IMR-90 (cell line): ENCODE results near the gene TBC1D17. TPM values are rescaled to one million over a fixed set of nuclear protein-coding genes. Genes with fewer than 3 reads are reported as not detected.

Experiments
- ATAC-seq: fragments of 200-7000 bp; cut with Tn5 transposase; 2 replicates; pipeline ENCODE4 v1.9.1; 2020; ENCODE audit warnings: low read depth, mild to moderate bottlenecking, moderate library complexity
- BruUV-seq: library from RNA; stranded (reverse); fragments of 400-500 nt; replicated peaks from 2 replicates; lab custom pipeline; 2021; lab: Mats Ljungman, UMichigan
- CTCF ChIA-PET: fragments of 300-600 bp; formaldehyde crosslinking; extraction: SDS; loops from one replicate; lab custom pipeline; 2021; ENCODE audit warnings: antibody characterized with exemption; lab: Yijun Ruan, JAX
- POLR2A ChIA-PET: fragments of 300-600 bp; sonication (Branson Sonifier 250); formaldehyde crosslinking; loops from one replicate; lab custom pipeline; 2022; ENCODE audit warnings: antibody characterized with exemption; ENCODE audit not compliant: unreplicated experiment; lab: Charles Lee
- DNase-seq: peaks from one replicate; pipeline ENCODE4 v3.0.0; 2013
- H2AFZ ChIP-seq: replicated peaks from 2 replicates; pipeline ENCODE3; 2013; ENCODE audit warnings: low read length, mild to moderate bottlenecking; ENCODE audit not compliant: poor library complexity
- H2AK5ac ChIP-seq: 2 replicates; pipeline ENCODE4 v1.6.1; 2013; ENCODE audit warnings: low read depth, low read length, inconsistent platforms
- H2AK9ac ChIP-seq: replicated peaks from 2 replicates; pipeline ENCODE3; 2013; ENCODE audit warnings: mild to moderate bottlenecking, low read depth, low read length, moderate library complexity; ENCODE audit not compliant: poor library complexity
- H2BK120ac ChIP-seq: 2 replicates; pipeline ENCODE4 v1.6.1; 2013; ENCODE audit warnings: low read depth, low read length, inconsistent platforms
- H2BK15ac ChIP-seq: 3 replicates; pipeline ENCODE4 v1.6.1; 2013; ENCODE audit warnings: low read depth, low read length, inconsistent platforms
- H2BK20ac ChIP-seq: 2 replicates; pipeline ENCODE4 v1.6.1; 2013; ENCODE audit warnings: low read depth, mild to moderate bottlenecking, inconsistent platforms, low read length, moderate library complexity
- H2BK5ac ChIP-seq: 2 replicates; pipeline ENCODE4 v1.6.1; 2013; ENCODE audit warnings: mild to moderate bottlenecking, low read depth, low read length, inconsistent platforms; ENCODE audit not compliant: poor library complexity, severe bottlenecking
- H3K14ac ChIP-seq: replicated peaks from 2 replicates; pipeline ENCODE4 v1.6.1; 2013; ENCODE audit warnings: low read depth, low read length, inconsistent platforms
- H3K18ac ChIP-seq: 2 replicates; pipeline ENCODE4 v1.6.1; 2013; ENCODE audit warnings: low read depth, low read length, control low read depth
- H3K23ac ChIP-seq: 2 replicates; pipeline ENCODE4 v1.6.1; 2013; ENCODE audit warnings: low read depth, low read length, inconsistent platforms
- H3K27ac ChIP-seq: 2 replicates; pipeline ENCODE4 v1.5.1; 2013; ENCODE audit warnings: mild to moderate bottlenecking, control low read depth, low read length; ENCODE audit not compliant: insufficient read depth
- H3K27me3 ChIP-seq: 2 replicates; pipeline ENCODE4 v1.6.1; 2013; ENCODE audit warnings: low read length; ENCODE audit not compliant: control insufficient read depth, insufficient read depth
- H3K36me3 ChIP-seq: 2 replicates; pipeline ENCODE4 v1.6.1; 2013; ENCODE audit warnings: low read length, mixed read lengths; ENCODE audit not compliant: control insufficient read depth, insufficient read depth
- H3K4ac ChIP-seq: 2 replicates; pipeline ENCODE4 v1.6.1; 2013; ENCODE audit warnings: low read depth, low read length, inconsistent platforms
- H3K4me1 ChIP-seq: 2 replicates; pipeline ENCODE4 v1.6.1; 2013; ENCODE audit warnings: low read length, mixed read lengths; ENCODE audit not compliant: control insufficient read depth, insufficient read depth
- H3K4me2 ChIP-seq: 2 replicates; pipeline ENCODE4 v1.6.1; 2013; ENCODE audit warnings: low read depth, mild to moderate bottlenecking, control low read depth, low read length, moderate library complexity
- H3K4me3 ChIP-seq: 2 replicates; pipeline ENCODE4 v1.5.1; 2013; ENCODE audit warnings: low read depth, mild to moderate bottlenecking, control low read depth, low read length, moderate library complexity; ENCODE audit not compliant: insufficient read depth
- H3K56ac ChIP-seq: 2 replicates; pipeline ENCODE4 v1.6.1; 2013; ENCODE audit warnings: low read length, inconsistent platforms; ENCODE audit not compliant: insufficient read depth; ENCODE audit errors: extremely low read depth
- H3K79me1 ChIP-seq, 2 experiments: 2 replicates each; pipeline ENCODE4 v1.6.1; 2013; ENCODE audit warnings: low read length in 2 of 2, inconsistent platforms in 1 of 2, low read depth in 1 of 2
- H3K9ac ChIP-seq: 2 replicates; pipeline ENCODE4 v1.6.1; 2013; ENCODE audit warnings: low read depth, low read length, control low read depth
- H3K9me1 ChIP-seq: 2 replicates; pipeline ENCODE4 v1.6.1; 2013; ENCODE audit warnings: low read length, inconsistent platforms; ENCODE audit not compliant: insufficient read depth
- H3K9me3 ChIP-seq: 2 replicates; pipeline ENCODE4 v1.6.1; 2013; ENCODE audit warnings: low read length; ENCODE audit not compliant: control insufficient read depth, insufficient read depth
- H4K20me1 ChIP-seq: 2 replicates; pipeline ENCODE4 v1.6.1; 2013; ENCODE audit warnings: low read length, inconsistent platforms; ENCODE audit not compliant: insufficient read depth
- H4K5ac ChIP-seq: 2 replicates; pipeline ENCODE4 v1.6.1; 2013; ENCODE audit warnings: mild to moderate bottlenecking, low read depth, low read length, control low read depth
- H4K8ac ChIP-seq, 2 experiments: 2 replicates each; pipeline ENCODE4 v1.6.1; 2013; ENCODE audit warnings: low read depth in 2 of 2, low read length in 2 of 2, control low read depth in 1 of 2, inconsistent platforms in 1 of 2
- H4K91ac ChIP-seq: 2 replicates; pipeline ENCODE4 v1.6.1; 2013; ENCODE audit warnings: low read depth, low read length, inconsistent platforms; ENCODE audit not compliant: insufficient read depth
- CEBPB ChIP-seq: IDR thresholded peaks from 2 replicates; pipeline ENCODE4 v1.6.1; 2012; ENCODE audit warnings: low read depth, low read length, improper control_type of control experiment
- CHD1 ChIP-seq: IDR thresholded peaks from 2 replicates; pipeline ENCODE4 v1.6.1; 2012; ENCODE audit warnings: low read depth, low read length, improper control_type of control experiment
- CTCF ChIP-seq: conservative IDR thresholded peaks from 2 replicates; pipeline ENCODE4 v1.5.1; 2012; ENCODE audit warnings: mild to moderate bottlenecking, low read depth, low read length, improper control_type of control experiment
- MAFK ChIP-seq: IDR thresholded peaks from 2 replicates; pipeline ENCODE4 v1.6.1; 2012; ENCODE audit warnings: low read depth, low read length, improper control_type of control experiment
- MAZ ChIP-seq: IDR thresholded peaks from 2 replicates; pipeline ENCODE4 v1.6.1; 2012; ENCODE audit warnings: low read depth, mild to moderate bottlenecking, low read length, improper control_type of control experiment, moderate library complexity, borderline replicate concordance
- MXI1 ChIP-seq: IDR thresholded peaks from 2 replicates; pipeline ENCODE4 v1.6.1; 2012; ENCODE audit warnings: low read depth, mild to moderate bottlenecking, low read length, moderate library complexity, borderline replicate concordance
- NFE2L2 ChIP-seq: fragments of 150-350 bp; IDR thresholded peaks from 2 replicates; pipeline ENCODE4 v1.6.1; 2016; ENCODE audit warnings: low read depth, mild to moderate bottlenecking, low read length
- POLR2A ChIP-seq: IDR thresholded peaks from 2 replicates; pipeline ENCODE4 v1.6.1; 2012; ENCODE audit warnings: mild to moderate bottlenecking, low read depth, low read length
- RAD21 ChIP-seq: IDR thresholded peaks from 2 replicates; pipeline ENCODE4 v1.6.1; 2012; ENCODE audit warnings: low read length, improper control_type of control experiment
- RCOR1 ChIP-seq: IDR thresholded peaks from 2 replicates; pipeline ENCODE4 v1.6.1; 2012; ENCODE audit warnings: mild to moderate bottlenecking, low read length, improper control_type of control experiment; ENCODE audit not compliant: insufficient replicate concordance
- RFX5 ChIP-seq: IDR thresholded peaks from 2 replicates; pipeline ENCODE4 v1.8.0; 2012; ENCODE audit warnings: low read depth, mild to moderate bottlenecking, low read length, moderate library complexity
- USF2 ChIP-seq: fragments of 150-350 bp; IDR thresholded peaks from 2 replicates; pipeline ENCODE4 v1.6.1; 2017; ENCODE audit warnings: mild to moderate bottlenecking, antibody characterized with exemption, low read length, low read depth
- WGBS, 2 experiments: methylation state at CpG; one replicate each; pipeline versions ENCODE4 v1.1.5 to v1.1.7; 2013; ENCODE audit warnings: missing lambda C conversion rate in 2 of 2; ENCODE audit not compliant: insufficient read length in 1 of 2; ENCODE audit errors: extremely low coverage in 2 of 2; 5-methylcytosine and 5-hydroxymethylcytosine counted together
- dilution Hi-C: fragments of 300-500 bp; cut with HindIII; formaldehyde crosslinking; loops from one replicate; pipeline ENCODE4 v1.14.3; 2018; ENCODE audit warnings: low sequenced_read_pairs; ENCODE audit not compliant: unreplicated experiment
- in situ Hi-C: fragments of 300-500 bp; cut with MboI; formaldehyde crosslinking; loops from 3 replicates; pipeline ENCODE4 v1.14.3; 2019; ENCODE audit warnings: low sequenced_read_pairs, inconsistent platforms, mixed read lengths
- intact Hi-C: fragments of 100-400 bp; cut with micrococcal nuclease; formaldehyde crosslinking; loops from 2 replicates; pipeline ENCODE4 v1.10.0; 2022
- polyA plus RNA-seq, 3 experiments: library from polyadenylated mRNA; depleted of rRNA; stranded (reverse); fragments of >200 nt; gene quantifications; 2 replicates each; pipeline ENCODE4 v1.2.3, GENCODE V29; 2012; ENCODE audit warnings: low replicate concordance in 1 of 3
- total RNA-seq: library from RNA; depleted of rRNA; stranded (reverse); fragments of >200 nt; gene quantifications from 2 replicates; pipeline ENCODE4 v1.2.3, GENCODE V29; 2012

Gene TBC1D17
- total and polyA plus RNA-seq, 2 of the 4 experiments (the other 2 are of a cell fraction) = 1.1 to 27.8 TPM

GRCh38 chr19:49837425-49837824, 40.1 kb upstream of the TBC1D17 start:
- Histone ChIP-seq H3K9ac (no peak overlapping the region), H3K14ac (no peak overlapping the region), H2BK5ac (no peak overlapping the region), H3K36me3 (peaks cover 69% of the 10 kb centered on the region), H3K27ac (no peak overlapping the region), H4K20me1 (no peaks in the 10 kb centered on the region; the same call in 1 of the 2 replicates), H3K27me3 (no peaks in the 10 kb centered on the region), H2AK9ac (peak overlapping the region; percentile 9), H2AK5ac (no peak overlapping the region), H2BK15ac (no peak overlapping the region), H3K18ac (no peak overlapping the region), H3K4me1 (no peaks in the 10 kb centered on the region), H3K4me3 (no peak overlapping the region), H3K9me3 (no peaks in the 10 kb centered on the region), H2BK120ac (no peak overlapping the region), H4K5ac (no peak overlapping the region), H3K9me1 (peaks cover 4% of the 10 kb centered on the region; the same call in 1 of the 2 replicates), H4K91ac (no peak overlapping the region), H3K79me1 (peaks cover 0 to 22% of the 10 kb centered on the region in 2 experiments; a peak in 2 of 4 replicates), H2BK20ac (no peak overlapping the region), H3K23ac (no peak overlapping the region), H4K8ac (no peak overlapping the region), H3K4ac (no peak overlapping the region), H3K56ac (no peak overlapping the region), H2AFZ (no peak overlapping the region), H3K4me2 (no peak overlapping the region)
- TF ChIP-seq MAZ (no peak), POLR2A (no peak), USF2 (no peak), NFE2L2 (no peak), CEBPB (no peak), MAFK (no peak), RFX5 (no peak), RAD21 (no peak), RCOR1 (no peak), MXI1 (no peak), CHD1 (no peak), CTCF (no peak)
- 99% methylated on average over 9 of the region's 9 CpGs; no CpG with 5 or more reads in 1 of the 2 experiments for WGBS, 2 experiments
- DNase-seq (no peak), ATAC-seq (no peak)
- in situ Hi-C loops (no loop called here), intact Hi-C loops (no loop called here), dilution Hi-C loops (no loop called here)
- CTCF ChIA-PET = interaction anchor here (0.6 kb wide), 1 partner anchor 91 kb away, joined by 3 read pairs; no protein-coding TSS in a partner anchor
- no TSS peak for BruUV-seq
- POLR2A ChIA-PET = no interaction called here
